NCI-H69 (cell line): Measurements from ENCODE around the gene PCDHGC4.

Experiments used
- DNase-seq: peaks from one replicate; lab custom pipeline; 2025; lab: John Stamatoyannopoulos, UW

PCDHGC4 gene

DNA sequence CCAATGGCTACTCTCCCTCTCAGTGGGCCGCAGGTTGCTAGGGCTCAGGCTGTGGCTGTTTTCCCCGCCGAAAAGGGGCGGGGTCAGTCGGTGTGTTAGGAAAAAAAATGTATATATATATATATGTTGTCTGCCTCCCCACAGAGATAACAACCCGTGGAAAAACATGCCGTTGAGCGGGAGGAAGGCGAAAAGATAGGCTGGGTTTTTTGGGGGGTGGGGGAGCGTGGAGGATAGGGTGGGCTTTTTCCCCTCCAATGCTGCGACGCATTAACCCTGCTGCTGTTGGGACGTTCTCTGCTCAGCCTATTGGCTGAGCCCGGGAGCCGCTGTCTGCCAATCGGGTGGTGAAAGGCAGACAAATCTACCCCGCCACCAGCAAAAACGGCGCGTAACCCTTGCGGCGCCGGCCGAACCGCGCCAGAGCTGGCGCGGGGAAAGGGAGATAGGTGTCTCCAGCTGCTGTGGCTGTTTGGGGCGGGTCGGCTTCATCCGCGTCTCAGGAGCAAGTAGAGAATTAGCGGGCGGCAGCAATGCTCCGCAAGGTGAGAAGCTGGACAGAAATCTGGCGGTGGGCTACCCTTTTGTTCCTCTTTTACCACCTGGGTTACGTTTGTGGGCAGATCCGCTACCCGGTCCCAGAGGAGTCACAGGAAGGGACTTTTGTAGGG lies at the start of gene PCDHGC4:
TSS of gene PCDHGC4 (plus strand) at position 390 of the 671 bp plus-strand sequence. CDS start at position 534, 144 bp downstream.
- DNase-seq = peak; percentile 78

DNA sequence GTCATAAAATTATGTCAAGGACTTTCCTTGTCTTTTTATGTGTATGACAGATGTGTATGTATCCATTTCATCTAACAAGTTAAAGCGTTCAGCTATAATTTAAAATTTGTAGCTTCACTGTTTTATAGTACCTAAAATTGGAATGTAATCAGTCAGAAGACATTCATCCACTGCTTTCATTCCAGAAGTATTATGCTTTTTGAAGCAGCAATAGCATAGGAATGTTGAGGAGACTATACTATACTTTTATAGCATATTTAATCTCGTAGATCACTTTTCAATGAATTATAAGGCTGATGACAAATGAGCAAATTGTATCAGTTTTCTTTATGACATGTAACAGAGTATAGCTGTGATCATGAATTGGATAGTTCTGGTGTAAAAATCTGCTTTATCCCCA lies 47.6 kb upstream of the PCDHGC4 start:
- DNase-seq = no peak

DNA sequence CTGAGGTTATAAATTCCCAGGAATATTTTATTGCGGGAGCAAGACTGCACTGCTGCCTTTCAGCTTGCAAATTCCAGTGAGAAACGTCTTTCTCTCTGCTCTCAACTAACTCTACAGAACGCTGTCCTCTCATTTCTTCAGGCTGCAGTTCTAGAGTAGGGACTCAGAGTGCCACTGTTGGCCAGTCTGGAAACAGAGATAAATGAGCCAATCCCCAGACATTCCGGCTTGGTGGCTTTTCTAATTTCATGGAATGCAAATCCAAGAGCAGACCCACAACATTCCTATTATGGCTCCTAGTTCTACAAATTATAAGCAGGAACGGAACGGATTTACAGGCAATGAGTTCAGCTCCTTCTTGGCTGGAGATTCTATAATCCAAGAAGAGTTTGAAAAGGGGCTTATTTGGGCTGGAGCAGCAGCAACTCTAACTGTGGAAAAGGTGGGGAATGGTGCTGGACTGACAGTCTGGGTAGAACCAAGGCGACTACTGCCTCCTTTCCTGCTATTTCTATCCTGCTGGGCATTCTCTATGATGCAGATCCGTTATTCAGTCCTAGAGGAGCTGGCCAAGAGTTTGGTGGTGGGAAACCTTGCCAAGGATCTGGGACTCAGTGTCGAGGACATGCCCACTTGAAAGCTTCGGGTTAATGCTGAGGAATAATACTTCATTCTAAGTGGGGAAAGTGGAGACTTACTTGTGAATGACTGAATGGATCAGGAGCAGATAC lies 45.3 kb upstream of the PCDHGC4 start:
- DNase-seq = no peak

DNA sequence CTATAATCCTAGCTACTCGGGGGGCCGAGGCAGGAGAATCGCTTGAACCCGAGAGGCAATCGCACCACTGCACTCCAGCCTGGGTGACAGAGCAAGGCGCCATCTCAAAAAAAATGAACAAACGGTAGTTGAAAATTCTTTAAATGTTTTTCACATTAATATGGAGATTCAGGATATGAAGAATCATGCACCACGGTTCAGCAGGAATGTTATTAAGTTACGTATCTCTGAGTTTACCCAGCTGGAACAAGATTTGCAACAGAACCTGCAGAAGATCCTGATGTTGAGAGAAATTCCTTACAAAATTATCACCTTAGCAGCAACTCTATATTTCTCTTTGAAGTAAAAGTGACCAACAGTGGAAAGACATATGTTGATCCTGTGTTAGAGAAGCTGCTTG lies 44.5 kb upstream of the PCDHGC4 start:
- DNase-seq = no peak

DNA sequence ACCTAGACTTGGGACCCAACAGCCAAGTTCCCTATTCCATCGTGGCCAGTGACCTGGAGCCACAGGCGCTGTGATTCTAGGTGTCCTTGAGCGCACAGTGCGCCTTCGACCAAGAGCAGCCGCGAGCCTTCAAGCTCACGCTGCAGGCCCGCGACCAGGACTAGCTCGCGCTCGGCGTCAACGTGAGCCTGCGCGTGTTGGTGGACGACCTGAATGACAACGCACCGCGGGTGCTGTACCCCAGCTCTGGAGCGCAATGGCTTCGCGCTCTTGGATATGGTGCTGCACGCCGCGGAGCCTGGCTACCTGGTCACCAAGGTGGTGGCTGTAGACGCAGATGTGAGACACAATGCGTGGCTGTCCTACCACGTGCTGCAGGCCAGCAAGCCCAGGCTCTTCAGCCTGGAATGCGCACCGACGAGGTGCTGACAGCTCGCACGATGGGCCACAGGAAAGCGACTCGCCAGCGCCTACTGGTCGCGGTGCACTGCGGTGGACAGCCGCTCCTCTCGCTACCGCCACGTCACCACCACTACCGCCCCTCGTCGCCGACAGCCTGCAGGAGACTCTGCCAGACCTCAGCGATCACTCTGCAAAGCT lies 43.2 kb upstream of the PCDHGC4 start:
- no peak for DNase-seq

DNA sequence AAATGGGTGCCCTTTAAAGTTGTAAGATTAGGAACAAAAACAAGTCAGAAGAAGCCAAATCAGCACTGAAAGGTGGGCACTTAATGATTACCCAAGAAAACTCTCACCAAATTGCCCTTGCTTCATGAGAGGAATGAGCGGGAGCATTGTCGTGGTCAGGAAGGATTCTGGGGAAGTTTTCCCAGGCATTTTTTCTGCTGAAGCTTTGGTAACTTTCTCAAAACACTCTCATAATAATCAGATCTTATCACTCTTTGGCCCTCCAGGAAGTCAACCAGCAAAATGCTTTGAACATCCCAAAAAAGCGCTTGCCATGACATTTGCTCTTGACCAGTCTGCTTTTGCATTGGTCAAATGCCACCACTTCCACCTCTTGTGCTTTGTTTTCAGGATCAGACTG lies 19.5 kb upstream of the PCDHGC4 start:
- DNase-seq = no peak

DNA sequence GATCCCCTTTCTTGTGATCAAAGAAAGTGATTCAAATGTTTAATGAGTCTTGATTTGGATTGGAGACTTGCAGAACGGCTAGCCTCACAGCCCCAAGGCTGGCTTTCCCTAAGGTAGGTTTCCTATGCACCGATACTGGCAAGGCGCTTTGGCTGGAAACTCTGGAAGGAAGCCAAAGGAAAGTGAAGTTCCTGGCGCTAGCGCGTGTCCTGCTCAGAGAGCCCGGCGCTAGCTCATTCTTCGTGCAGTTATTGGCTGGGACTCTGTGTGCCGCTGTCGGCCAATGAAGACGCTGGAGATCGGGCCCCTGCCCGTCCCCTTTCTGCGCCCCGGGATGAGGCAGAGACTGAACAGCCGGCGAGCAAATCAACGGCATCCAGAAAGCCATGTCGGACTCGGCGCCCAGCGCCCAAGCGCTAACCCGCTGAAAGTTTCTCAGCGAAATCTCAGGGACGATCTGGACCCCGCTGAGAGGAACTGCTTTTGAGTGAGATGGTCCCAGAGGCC lies 9.2 kb upstream of the PCDHGC4 start, which contains the start of gene PCDHGC3:
TSS of gene PCDHGC3 (plus strand) at position 342 of the 507 bp plus-strand sequence. CDS start at position 493, 151 bp downstream.
- DNase-seq = peak; percentile 97

DNA sequence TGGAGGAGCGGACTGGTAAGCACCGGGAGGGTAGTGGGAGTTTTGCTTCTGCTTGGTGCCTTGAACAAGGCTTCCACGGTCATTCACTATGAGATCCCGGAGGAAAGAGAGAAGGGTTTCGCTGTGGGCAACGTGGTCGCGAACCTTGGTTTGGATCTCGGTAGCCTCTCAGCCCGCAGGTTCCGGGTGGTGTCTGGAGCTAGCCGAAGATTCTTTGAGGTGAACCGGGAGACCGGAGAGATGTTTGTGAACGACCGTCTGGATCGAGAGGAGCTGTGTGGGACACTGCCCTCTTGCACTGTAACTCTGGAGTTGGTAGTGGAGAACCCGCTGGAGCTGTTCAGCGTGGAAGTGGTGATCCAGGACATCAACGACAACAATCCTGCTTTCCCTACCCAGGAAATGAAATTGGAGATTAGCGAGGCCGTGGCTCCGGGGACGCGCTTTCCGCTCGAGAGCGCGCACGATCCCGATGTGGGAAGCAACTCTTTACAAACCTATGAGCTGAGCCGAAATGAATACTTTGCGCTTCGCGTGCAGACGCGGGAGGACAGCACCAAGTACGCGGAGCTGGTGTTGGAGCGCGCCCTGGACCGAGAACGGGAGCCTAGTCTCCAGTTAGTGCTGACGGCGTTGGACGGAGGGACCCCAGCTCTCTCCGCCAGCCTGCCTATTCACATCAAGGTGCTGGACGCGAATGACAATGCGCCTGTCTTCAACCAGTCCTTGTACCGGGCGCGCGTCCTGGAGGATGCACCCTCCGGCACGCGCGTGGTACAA lies 8.5 kb upstream of the PCDHGC4 start:
- peak; percentile 73 for DNase-seq

DNA sequence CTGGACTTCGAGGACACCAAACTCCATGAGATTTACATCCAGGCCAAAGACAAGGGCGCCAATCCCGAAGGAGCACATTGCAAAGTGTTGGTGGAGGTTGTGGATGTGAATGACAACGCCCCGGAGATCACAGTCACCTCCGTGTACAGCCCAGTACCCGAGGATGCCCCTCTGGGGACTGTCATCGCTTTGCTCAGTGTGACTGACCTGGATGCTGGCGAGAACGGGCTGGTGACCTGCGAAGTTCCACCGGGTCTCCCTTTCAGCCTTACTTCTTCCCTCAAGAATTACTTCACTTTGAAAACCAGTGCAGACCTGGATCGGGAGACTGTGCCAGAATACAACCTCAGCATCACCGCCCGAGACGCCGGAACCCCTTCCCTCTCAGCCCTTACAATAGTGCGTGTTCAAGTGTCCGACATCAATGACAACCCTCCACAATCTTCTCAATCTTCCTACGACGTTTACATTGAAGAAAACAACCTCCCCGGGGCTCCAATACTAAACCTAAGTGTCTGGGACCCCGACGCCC lies 7.7 kb upstream of the PCDHGC4 start:
- DNase-seq = no peak

DNA sequence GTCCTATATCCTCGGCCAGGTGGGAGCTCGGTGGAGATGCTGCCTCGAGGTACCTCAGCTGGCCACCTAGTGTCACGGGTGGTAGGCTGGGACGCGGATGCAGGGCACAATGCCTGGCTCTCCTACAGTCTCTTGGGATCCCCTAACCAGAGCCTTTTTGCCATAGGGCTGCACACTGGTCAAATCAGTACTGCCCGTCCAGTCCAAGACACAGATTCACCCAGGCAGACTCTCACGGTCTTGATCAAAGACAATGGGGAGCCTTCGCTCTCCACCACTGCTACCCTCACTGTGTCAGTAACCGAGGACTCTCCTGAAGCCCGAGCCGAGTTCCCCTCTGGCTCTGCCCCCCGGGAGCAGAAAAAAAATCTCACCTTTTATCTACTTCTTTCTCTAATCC lies 7.0 kb upstream of the PCDHGC4 start:
- DNase-seq = peak; percentile 29

DNA sequence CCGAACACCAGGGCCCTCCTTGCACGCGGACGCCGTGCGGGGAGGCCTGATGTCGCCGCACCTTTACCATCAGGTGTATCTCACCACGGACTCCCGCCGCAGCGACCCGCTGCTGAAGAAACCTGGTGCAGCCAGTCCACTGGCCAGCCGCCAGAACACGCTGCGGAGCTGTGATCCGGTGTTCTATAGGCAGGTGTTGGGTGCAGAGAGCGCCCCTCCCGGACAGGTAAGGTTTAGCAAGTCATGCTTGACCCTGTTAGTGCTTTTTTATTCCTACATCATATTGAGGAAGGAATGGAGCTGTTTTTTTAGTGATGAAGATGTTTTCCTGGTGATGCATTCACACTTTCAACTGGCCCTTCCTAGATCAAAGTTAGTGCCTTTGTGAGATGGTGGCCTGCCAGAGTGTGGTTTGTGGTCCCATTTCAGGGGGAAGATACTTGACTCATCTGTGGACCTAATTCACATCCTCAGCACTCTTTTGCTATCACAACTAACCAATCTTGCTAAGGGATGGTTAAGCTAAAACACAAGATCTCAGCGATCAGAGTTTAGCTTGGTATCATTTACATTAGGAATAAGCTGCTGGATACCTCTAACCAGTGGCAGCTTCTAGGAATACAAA lies 6.4 kb upstream of the PCDHGC4 start:
- DNase-seq = peak; percentile 93

DNA sequence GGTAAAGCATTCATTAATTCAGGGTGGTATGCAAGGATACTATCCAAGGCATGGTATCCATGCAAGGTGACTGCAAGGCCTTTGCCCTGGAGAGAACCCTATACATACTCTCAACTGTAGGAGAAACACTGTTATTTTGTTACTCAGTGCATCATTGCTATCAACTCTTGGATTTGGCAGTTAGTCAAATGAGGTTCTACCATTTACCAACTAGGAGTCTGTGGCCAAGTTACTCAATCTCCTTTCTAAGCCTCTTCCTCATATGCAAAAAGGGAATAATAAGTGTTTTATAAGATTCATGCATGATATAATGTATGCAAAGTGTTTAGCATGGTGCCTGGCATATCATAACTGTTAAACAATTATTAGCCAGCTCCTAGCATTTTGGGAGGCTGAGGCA lies 5.1 kb upstream of the PCDHGC4 start:
- DNase-seq = no peak

DNA sequence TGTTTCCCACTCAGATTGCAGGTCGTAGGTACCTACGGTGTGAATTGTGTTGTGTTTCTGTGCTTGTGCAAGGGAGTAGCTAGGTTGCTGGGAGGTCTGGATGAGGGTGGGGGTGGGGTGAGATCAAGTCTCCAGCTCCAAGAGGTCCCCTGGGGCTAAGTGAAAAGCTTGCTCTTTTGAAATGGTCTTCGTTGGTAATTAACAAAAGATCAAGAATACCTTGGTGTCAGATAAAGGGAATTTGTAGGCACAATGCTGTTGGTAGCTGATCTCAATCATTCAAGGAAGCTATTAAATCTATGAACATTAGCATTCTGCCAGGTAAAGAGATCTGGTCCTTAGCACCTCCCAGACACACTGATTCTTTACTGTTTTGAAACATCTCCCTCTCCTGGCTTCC lies 928 bp upstream of the PCDHGC4 start:
- peak; percentile 62 for DNase-seq

DNA sequence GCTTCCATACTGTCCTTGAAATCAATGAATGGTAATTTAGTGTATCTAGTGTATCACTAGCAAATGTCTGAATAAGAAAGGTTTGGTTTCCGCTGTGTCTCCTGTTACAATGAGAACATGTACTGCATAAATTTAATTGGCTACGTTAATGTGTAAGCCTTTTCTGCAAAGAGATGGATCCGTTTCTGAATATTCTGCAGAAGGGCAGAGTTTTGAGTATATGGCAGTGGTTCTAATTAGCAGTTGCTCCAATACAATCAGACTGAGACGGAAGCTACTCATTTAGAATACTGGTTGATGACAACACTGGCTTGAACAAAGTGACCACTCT lies 555 bp upstream of the PCDHGC4 start:
- no peak for DNase-seq

DNA sequence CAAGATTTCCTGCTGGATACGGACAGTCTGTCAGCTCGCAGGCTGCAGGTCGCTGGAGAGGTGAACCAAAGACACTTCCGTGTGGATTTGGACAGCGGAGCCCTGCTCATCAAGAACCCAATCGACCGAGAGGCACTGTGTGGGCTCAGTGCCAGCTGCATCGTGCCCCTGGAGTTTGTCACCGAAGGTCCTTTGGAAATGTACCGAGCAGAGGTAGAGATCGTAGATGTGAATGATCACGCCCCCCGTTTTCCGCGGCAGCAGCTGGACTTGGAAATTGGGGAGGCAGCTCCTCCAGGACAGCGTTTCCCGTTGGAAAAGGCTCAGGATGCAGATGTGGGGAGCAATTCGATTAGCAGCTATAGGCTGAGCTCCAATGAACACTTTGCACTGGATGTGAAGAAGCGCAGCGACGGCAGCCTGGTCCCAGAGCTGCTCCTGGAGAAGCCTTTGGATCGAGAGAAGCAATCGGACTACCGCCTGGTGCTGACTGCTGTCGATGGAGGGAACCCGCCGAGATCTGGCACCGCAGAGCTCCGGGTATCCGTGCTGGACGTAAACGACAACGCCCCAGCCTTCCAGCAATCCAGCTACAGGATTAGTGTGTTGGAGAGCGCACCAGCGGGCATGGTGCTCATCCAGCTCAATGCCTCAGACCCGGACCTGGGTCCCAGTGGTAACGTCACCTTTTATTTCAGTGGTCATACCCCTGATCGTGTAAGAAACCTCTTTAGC lies 658 bp downstream of the PCDHGC4 start:
- peak; percentile 44 for DNase-seq

DNA sequence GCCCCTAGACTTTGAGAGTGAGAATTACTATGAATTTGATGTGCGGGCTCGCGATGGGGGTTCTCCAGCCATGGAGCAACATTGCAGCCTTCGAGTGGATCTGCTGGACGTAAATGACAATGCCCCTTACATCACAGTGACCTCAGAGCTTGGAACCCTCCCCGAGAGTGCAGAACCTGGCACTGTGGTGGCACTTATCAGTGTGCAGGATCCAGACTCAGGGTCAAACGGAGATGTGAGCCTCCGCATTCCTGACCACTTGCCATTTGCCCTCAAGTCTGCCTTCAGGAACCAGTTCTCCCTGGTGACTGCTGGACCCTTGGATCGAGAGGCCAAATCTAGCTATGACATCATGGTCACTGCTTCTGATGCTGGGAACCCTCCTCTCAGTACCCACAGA lies 1.3 kb downstream of the PCDHGC4 start:
- DNase-seq = no peak

DNA sequence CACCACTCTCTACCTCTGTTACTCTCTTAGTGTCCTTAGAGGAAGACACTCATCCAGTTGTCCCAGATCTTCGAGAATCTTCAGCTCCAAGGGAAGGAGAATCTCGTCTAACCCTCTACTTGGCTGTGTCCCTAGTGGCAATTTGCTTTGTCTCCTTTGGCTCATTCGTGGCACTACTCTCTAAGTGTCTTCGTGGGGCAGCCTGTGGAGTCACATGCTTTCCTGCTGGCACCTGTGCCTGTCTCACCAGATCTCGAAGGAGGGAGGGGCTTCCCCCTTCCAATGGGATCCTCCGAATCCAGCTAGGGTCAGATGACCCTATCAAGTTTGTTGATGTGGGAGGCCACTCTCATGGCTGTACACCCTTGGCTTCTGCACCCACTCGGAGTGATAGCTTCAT lies 2.3 kb downstream of the PCDHGC4 start:
- DNase-seq = no peak

DNA sequence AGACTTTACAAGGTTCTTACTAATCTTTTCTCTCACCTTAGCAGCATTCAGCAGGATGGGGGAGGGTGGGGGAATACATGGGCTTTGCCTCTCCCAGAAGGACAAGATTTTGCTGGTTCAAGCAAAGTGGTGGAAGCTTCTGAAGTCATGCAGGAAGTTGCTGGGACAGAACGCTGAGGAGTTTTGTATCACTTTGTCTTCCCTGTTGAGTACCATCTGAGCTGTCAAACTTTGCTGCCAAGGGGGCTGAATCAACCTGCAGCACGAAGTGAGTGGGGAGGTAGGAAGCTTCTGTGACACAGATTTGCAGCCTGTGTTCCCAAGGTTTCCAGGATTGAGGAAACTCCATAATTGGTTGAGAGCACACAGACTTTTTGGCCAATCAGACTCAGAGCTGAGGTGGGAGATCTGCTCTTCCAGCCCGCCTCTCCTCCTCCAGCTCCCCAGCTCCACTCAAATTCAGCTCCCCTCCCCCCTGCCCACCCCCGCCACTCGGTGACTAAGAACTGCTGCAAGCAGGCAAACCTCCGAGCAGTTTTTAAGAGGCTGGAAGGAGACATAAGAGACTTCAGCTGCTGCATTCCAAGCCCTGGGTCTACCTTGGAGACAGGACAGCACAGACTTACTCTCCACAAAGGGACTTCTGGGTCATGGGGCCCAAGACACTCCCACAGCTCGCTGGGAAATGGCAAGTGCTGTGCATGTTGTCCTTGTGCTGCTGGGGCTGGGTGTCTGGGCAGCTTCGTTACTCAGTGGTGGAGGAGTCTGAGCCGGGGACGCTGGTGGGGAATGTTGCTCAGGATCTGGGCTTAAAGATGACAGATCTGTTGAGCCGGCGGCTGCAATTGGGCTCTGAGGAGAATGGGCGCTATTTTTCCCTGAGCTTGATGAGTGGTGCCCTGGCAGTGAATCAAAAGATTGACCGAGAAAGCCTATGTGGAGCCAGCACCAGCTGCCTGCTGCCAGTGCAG lies 4.0 kb downstream of the PCDHGC4 start, which contains the start of gene PCDHGC5:
TSS of gene PCDHGC5 (plus strand) at position 491 of the 971 bp plus-strand sequence. CDS start at position 651, 160 bp downstream.
- peak; percentile 42 for DNase-seq

DNA sequence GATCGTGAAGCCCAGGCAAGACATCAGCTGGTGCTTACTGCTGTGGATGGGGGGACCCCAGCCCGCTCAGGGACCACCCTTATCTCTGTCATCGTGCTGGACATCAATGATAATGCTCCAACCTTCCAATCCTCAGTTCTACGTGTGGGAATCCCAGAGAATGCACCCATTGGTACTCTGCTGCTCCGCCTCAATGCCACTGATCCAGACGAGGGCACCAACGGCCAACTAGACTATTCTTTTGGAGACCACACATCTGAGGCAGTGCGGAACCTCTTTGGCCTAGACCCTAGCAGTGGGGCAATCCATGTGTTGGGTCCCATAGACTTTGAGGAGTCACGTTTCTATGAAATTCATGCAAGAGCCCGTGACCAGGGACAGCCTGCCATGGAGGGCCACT lies 5.0 kb downstream of the PCDHGC4 start:
- no peak for DNase-seq
